Progenitor cell of endocrine pancreas (in vitro differentiated cells): ENCODE measurements around the gene PA2G4. TPM values are rescaled to one million over a fixed set of nuclear protein-coding genes. Genes with fewer than 3 reads are reported as not detected.
"Not testable (repeated sequence)": the region's sequence is repeated elsewhere in the genome, so short reads cannot be mapped to it uniquely, and the experiment has no call there.

Experiments used
- DNase-seq: peaks from one replicate; pipeline ENCODE4 v3.0.0; 2021; ENCODE audit warnings: low spot score; ENCODE audit not compliant: unreplicated experiment
- H3K27ac Mint-ChIP-seq: 2 replicates; pipeline ENCODE4 v1.8.0; 2021; ENCODE audit warnings: mild to moderate bottlenecking, moderate library complexity, mixed read lengths
- H3K27me3 Mint-ChIP-seq: 2 replicates; pipeline ENCODE4 v1.8.0; 2021; ENCODE audit warnings: mixed read lengths
- H3K36me3 Mint-ChIP-seq: 2 replicates; pipeline ENCODE4 v1.8.0; 2022; ENCODE audit warnings: mixed read lengths; ENCODE audit not compliant: insufficient read depth
- H3K4me1 Mint-ChIP-seq: 2 replicates; pipeline ENCODE4 v1.8.0; 2021; ENCODE audit warnings: low read depth, mixed read lengths
- H3K4me3 Mint-ChIP-seq: 2 replicates; pipeline ENCODE4 v1.8.0; 2021; ENCODE audit warnings: low read depth, mild to moderate bottlenecking, moderate library complexity, mixed read lengths
- H3K9me3 Mint-ChIP-seq: 2 replicates; pipeline ENCODE4 v1.8.0; 2021; ENCODE audit warnings: low read depth, mixed read lengths
- CTCF ChIP-seq: fragments of 200-600 bp; sonication (generic); IDR thresholded peaks from one replicate; pipeline ENCODE4 v1.5.0; 2021; ENCODE audit warnings: antibody characterized with exemption, mild to moderate bottlenecking; ENCODE audit not compliant: unreplicated experiment
- long read RNA-seq: library from polyadenylated mRNA; unstranded; transcript quantifications from one replicate; pipeline ENCODE4 v2.0.0, GENCODE V29; 2020
- total RNA-seq: library from RNA; stranded (reverse); gene quantifications from 2 replicates; pipeline ENCODE4 v1.2.1, GENCODE V29; 2021

PA2G4 gene
- 103 and 106 TPM in 2 replicates for total RNA-seq
- long read RNA-seq, transcript PA2G4-201 (13 exons, 2,577 nt) = major isoform, 41 of 116 reads
- long read RNA-seq, partial matches to known transcripts = 65 of 116 reads
- long read RNA-seq, other reads (novel, unspliced or antisense) = 10 of 116 reads

GRCh38 chr12:56104109-56104814 is at the start of gene PA2G4:
PA2G4 (plus strand) TSS chr12:56104559; CDS start chr12:56104738, 179 bp downstream.
- H3K27me3 Mint-ChIP-seq = no peaks in the 10 kb centered on the region
- peak within 1 kb of the TSS; percentile 95 for H3K27ac Mint-ChIP-seq
- peak; percentile 96 for DNase-seq
- no peak for TF ChIP-seq CTCF
- peaks cover 24% of the 10 kb centered on the region for H3K4me1 Mint-ChIP-seq
- no peaks in the 10 kb centered on the region for H3K9me3 Mint-ChIP-seq
- peak within 1 kb of the TSS; percentile 92 for H3K4me3 Mint-ChIP-seq
- H3K36me3 Mint-ChIP-seq = peaks cover 28% of the 10 kb centered on the region

- not testable (repeated sequence) for H3K27me3 Mint-ChIP-seq, H3K4me1 Mint-ChIP-seq, H3K4me3 Mint-ChIP-seq, H3K9me3 Mint-ChIP-seq, DNase-seq, H3K36me3 Mint-ChIP-seq, H3K27ac Mint-ChIP-seq
Measured at GRCh38 chr12:56059964-56060363, 44.4 kb upstream of the PA2G4 start.

GRCh38 chr12:56061982-56062381 is 42.4 kb upstream of the PA2G4 start:
- no peaks in the 10 kb centered on the region for H3K36me3 Mint-ChIP-seq
- H3K4me1 Mint-ChIP-seq = no peaks in the 10 kb centered on the region
- H3K27me3 Mint-ChIP-seq = peaks cover 4% of the 10 kb centered on the region
- TF ChIP-seq CTCF = no peak
- no peak for DNase-seq
- peak overlapping the region; percentile 73 for H3K27ac Mint-ChIP-seq
- no peaks in the 10 kb centered on the region for H3K9me3 Mint-ChIP-seq
- no peak overlapping the region for H3K4me3 Mint-ChIP-seq

GRCh38 chr12:56062996-56063395 is 41.4 kb upstream of the PA2G4 start:
- H3K4me1 Mint-ChIP-seq = no peaks in the 10 kb centered on the region
- H3K36me3 Mint-ChIP-seq = no peaks in the 10 kb centered on the region

GRCh38 chr12:56071648-56072047 is 32.7 kb upstream of the PA2G4 start:
- DNase-seq = no peak
- H3K4me3 Mint-ChIP-seq = no peak overlapping the region
- H3K27me3 Mint-ChIP-seq = no peaks in the 10 kb centered on the region
- H3K36me3 Mint-ChIP-seq = no peaks in the 10 kb centered on the region
- H3K27ac Mint-ChIP-seq = no peak overlapping the region
- H3K9me3 Mint-ChIP-seq = no peaks in the 10 kb centered on the region
- TF ChIP-seq CTCF = no peak
- H3K4me1 Mint-ChIP-seq = peaks cover 3% of the 10 kb centered on the region

More at GRCh38 chr12:56062996-56063395, 41.4 kb upstream of the PA2G4 start:
- Mint-ChIP-seq H3K9me3 (no peaks in the 10 kb centered on the region), H3K27ac (no peak overlapping the region), H3K27me3 (peaks cover 4% of the 10 kb centered on the region), H3K4me3 (no peak overlapping the region)
- no peak for DNase-seq
- no peak for TF ChIP-seq CTCF

GRCh38 chr12:56074396-56074795 is 30.0 kb upstream of the PA2G4 start:
- DNase-seq = no peak
- no peaks in the 10 kb centered on the region for H3K36me3 Mint-ChIP-seq
- H3K27ac Mint-ChIP-seq = no peak overlapping the region
- peaks cover 6% of the 10 kb centered on the region for H3K4me1 Mint-ChIP-seq
- H3K4me3 Mint-ChIP-seq = no peak overlapping the region
- H3K9me3 Mint-ChIP-seq = no peaks in the 10 kb centered on the region
- no peaks in the 10 kb centered on the region for H3K27me3 Mint-ChIP-seq
- no peak for TF ChIP-seq CTCF

- H3K9me3 Mint-ChIP-seq, H3K27me3 Mint-ChIP-seq: not testable (repeated sequence)
- H3K4me3 Mint-ChIP-seq = peak overlapping the region; percentile 40
Measured at GRCh38 chr12:56077966-56078365, 26.4 kb upstream of the PA2G4 start.

More at GRCh38 chr12:56077966-56078365, 26.4 kb upstream of the PA2G4 start:
- DNase-seq, H3K27ac Mint-ChIP-seq, H3K36me3 Mint-ChIP-seq: not testable (repeated sequence)
- peaks cover 22% of the 10 kb centered on the region for H3K4me1 Mint-ChIP-seq
